GM23338 (cell line): ENCODE results near the gene MESP2. TPM values are rescaled to one million over a fixed set of nuclear protein-coding genes. Genes with fewer than 3 reads are reported as not detected.

Source experiments
- ATAC-seq: fragments of 200-7000 bp; cut with Tn5 transposase; 3 replicates; pipeline ENCODE4 v1.9.1; 2020
- DNase-seq: peaks from one replicate; pipeline ENCODE4 v3.0.0-alpha.2; 2015; ENCODE audit warnings: low spot score
- H2AFZ ChIP-seq: fragments of 200-600 bp; sonication (generic); 2 replicates; pipeline ENCODE4 v1.8.0; 2016; ENCODE audit warnings: antibody characterized with exemption, mild to moderate bottlenecking, moderate library complexity
- H3F3A ChIP-seq: fragments of 200-600 bp; sonication (generic); replicated peaks from 2 replicates; pipeline ENCODE4 v1.8.0; 2017; ENCODE audit warnings: antibody characterized with exemption, mixed run types, low read depth
- H3K27ac ChIP-seq: fragments of 200-600 bp; sonication (generic); 2 replicates; pipeline ENCODE4 v1.6.1; 2016; ENCODE audit warnings: low read depth
- H3K27me3 ChIP-seq: fragments of 200-600 bp; sonication (generic); 2 replicates; pipeline ENCODE4 v1.8.0; 2016; ENCODE audit warnings: mild to moderate bottlenecking, mixed run types, moderate library complexity; ENCODE audit not compliant: insufficient read depth
- H3K36me3 ChIP-seq: fragments of 200-600 bp; sonication (generic); 2 replicates; pipeline ENCODE4 v1.8.0; 2016; ENCODE audit warnings: mild to moderate bottlenecking; ENCODE audit not compliant: insufficient read depth
- H3K4me1 ChIP-seq: fragments of 200-600 bp; sonication (generic); 2 replicates; pipeline ENCODE4 v1.8.0; 2016; ENCODE audit warnings: mild to moderate bottlenecking, moderate library complexity; ENCODE audit not compliant: insufficient read depth
- H3K4me2 ChIP-seq: fragments of 200-600 bp; sonication (generic); 2 replicates; pipeline ENCODE4 v1.7.1; 2017; ENCODE audit warnings: mixed run types
- H3K4me3 ChIP-seq: fragments of 200-600 bp; sonication (generic); 2 replicates; pipeline ENCODE4 v1.6.1; 2016; ENCODE audit warnings: mixed run types
- H3K79me2 ChIP-seq: fragments of 200-600 bp; sonication (generic); replicated peaks from 2 replicates; pipeline ENCODE4 v1.8.0; 2017; ENCODE audit warnings: mild to moderate bottlenecking; ENCODE audit not compliant: insufficient read depth
- H3K9me2 ChIP-seq: fragments of 200-600 bp; sonication (generic); 2 replicates; pipeline ENCODE4 v1.8.0; 2017; ENCODE audit not compliant: insufficient read depth
- H4K20me1 ChIP-seq: fragments of 200-600 bp; sonication (generic); replicated peaks from 2 replicates; pipeline ENCODE4 v1.8.0; 2017; ENCODE audit warnings: mild to moderate bottlenecking; ENCODE audit not compliant: insufficient read depth
- H3K27ac Mint-ChIP-seq: 2 replicates; pipeline ENCODE4 v1.8.0; 2020; ENCODE audit warnings: inconsistent platforms, mild to moderate bottlenecking, moderate library complexity, mixed read lengths
- H3K27me3 Mint-ChIP-seq: 3 replicates; pipeline ENCODE4 v1.8.0; 2022; ENCODE audit warnings: low read depth, mild to moderate bottlenecking, moderate library complexity, mixed read lengths, inconsistent platforms; ENCODE audit not compliant: insufficient read depth, poor library complexity
- H3K36me3 Mint-ChIP-seq: 3 replicates; pipeline ENCODE4 v1.8.0; 2021; ENCODE audit warnings: low read depth, mild to moderate bottlenecking, inconsistent platforms, moderate library complexity, mixed read lengths
- H3K4me1 Mint-ChIP-seq: 3 replicates; pipeline ENCODE4 v1.8.0; 2020; ENCODE audit warnings: mild to moderate bottlenecking, inconsistent platforms, mixed read lengths
- H3K4me3 Mint-ChIP-seq: 3 replicates; pipeline ENCODE4 v1.8.0; 2021; ENCODE audit warnings: moderate library complexity, mild to moderate bottlenecking, inconsistent platforms, mixed read lengths
- H3K9me3 Mint-ChIP-seq: 3 replicates; pipeline ENCODE4 v1.8.0; 2020; ENCODE audit warnings: moderate library complexity, mild to moderate bottlenecking, inconsistent platforms, mixed read lengths
- CTCF ChIP-seq, 2 experiments: fragments of 200-600 bp in 1 of 2; sonication (generic) in 1 of 2; conservative IDR thresholded peaks; 2 replicates each; pipeline versions ENCODE4 v1.5.1 to v1.6.1; 2016 to 2017; ENCODE audit warnings: antibody characterized with exemption in 2 of 2, low read depth in 2 of 2, mild to moderate bottlenecking in 2 of 2, moderate library complexity in 1 of 2
- POLR2AphosphoS5 ChIP-seq: IDR thresholded peaks from 2 replicates; pipeline ENCODE4 v1.6.1; 2016; ENCODE audit warnings: antibody characterized with exemption, low read depth
- REST ChIP-seq: IDR thresholded peaks from one replicate; pipeline ENCODE4 v1.6.1; 2018; ENCODE audit warnings: antibody characterized with exemption; ENCODE audit not compliant: unreplicated experiment
- STAT1 ChIP-seq: IDR thresholded peaks from one replicate; pipeline ENCODE4 v1.6.1; 2016; ENCODE audit warnings: antibody characterized with exemption; ENCODE audit not compliant: unreplicated experiment
- ZNF114 ChIP-seq: fragments of 250-450 bp; sonication (Bioruptor Pico); IDR thresholded peaks from 2 replicates; pipeline ENCODE4 v1.5.0; 2020; ENCODE audit warnings: mild to moderate bottlenecking, moderate library complexity
- ZNF331 ChIP-seq: fragments of 250-450 bp; sonication (Bioruptor Pico); IDR thresholded peaks from 2 replicates; pipeline ENCODE4 v1.5.0; 2020; ENCODE audit warnings: low read depth, mild to moderate bottlenecking, moderate library complexity
- polyA plus RNA-seq: library from polyadenylated mRNA; unstranded; fragments of >200 nt; fragmentation: Nextera tagmentation; extraction: Ambion mirVana; gene quantifications from 2 replicates; pipeline ENCODE4 v1.2.1, GENCODE V29; 2016
- total RNA-seq: library from RNA; depleted of rRNA; stranded (reverse); fragments of >200 nt; shearing (Covaris generic); gene quantifications from 2 replicates; pipeline ENCODE4 v1.2.3, GENCODE V29; 2014

The MESP2 gene
- total and polyA plus RNA-seq, 2 experiments from 2014 or later, result 0.24 to 1.3 TPM

- TF ChIP-seq CTCF (conservative IDR thresholded peaks at IDR 0.05; ENCODE audit: low read depth in 2 of 2) (no peak), STAT1 (no peak), REST (no peak), ZNF114 (CRISPR knock-in tag) (no peak)
Measured at GRCh38 chr15:89823836-89824606, 47.9 kb downstream of the MESP2 start (continued).

GRCh38 chr15:89824607-89824867, 48.4 kb downstream of the MESP2 start:
- no peaks in the 10 kb centered on the region for H3K36me3 Mint-ChIP-seq
- no peaks in the 10 kb centered on the region; the same call in 2 of the 3 replicates for H3K9me3 Mint-ChIP-seq
- peaks cover 6% of the 10 kb centered on the region for H3K27me3 Mint-ChIP-seq
- H3F3A ChIP-seq, result no peaks in the 10 kb centered on the region
- H4K20me1 ChIP-seq, result no peaks in the 10 kb centered on the region
- no peaks in the 10 kb centered on the region for H3K79me2 ChIP-seq
- H3K4me3 ChIP-seq, result no peak overlapping the region
- 0 out of 2 replicates have a peak overlapping the region, but pooled peaks have one; percentile 14 for H3K4me2 ChIP-seq
- H2AFZ ChIP-seq, result no peak overlapping the region
- no peak overlapping the region for H3K27ac ChIP-seq
- DNase-seq, result peak; percentile 38
- no peaks in the 10 kb centered on the region for H3K9me2 ChIP-seq
- H3K4me1 Mint-ChIP-seq, result peaks cover 22% of the 10 kb centered on the region
- H3K27ac Mint-ChIP-seq, result no peak overlapping the region
- no peaks in the 10 kb centered on the region; the same call in 1 of the 2 replicates for H3K4me1 ChIP-seq
- no peak overlapping the region for H3K4me3 Mint-ChIP-seq
- peak; percentile 14; the same call in 1 of the 3 replicates for ATAC-seq
- H3K36me3 ChIP-seq, result no peaks in the 10 kb centered on the region
- H3K27me3 ChIP-seq, result no peaks in the 10 kb centered on the region
- TF ChIP-seq ZNF331 (CRISPR knock-in tag), result no peak
- no peak for TF ChIP-seq REST
- TF ChIP-seq POLR2AphosphoS5, result no peak
- TF ChIP-seq ZNF114 (CRISPR knock-in tag), result no peak
- peak in 1 of 2 experiments; percentile 23; a peak in 1 of 4 replicates for TF ChIP-seq CTCF (conservative IDR thresholded peaks at IDR 0.05; ENCODE audit: low read depth in 2 of 2)
